Colonic mucosa (tissue), 4 donors: ENCODE measurements around the gene STPG4. TPM values are rescaled to one million over a fixed set of nuclear protein-coding genes. Genes with fewer than 3 reads are reported as not detected.

Experiments used
- DNase-seq: peaks from one replicate; pipeline ENCODE4 v3.0.0-alpha.2; 2020
- H3K27ac ChIP-seq: fragments of 200-600 bp; one replicate; pipeline ENCODE4 v1.8.0; 2021
- H3K27me3 ChIP-seq: fragments of 200-600 bp; one replicate; pipeline ENCODE4 v1.8.0; 2021
- H3K36me3 ChIP-seq: fragments of 200-600 bp; one replicate; pipeline ENCODE4 v1.8.0; 2021
- H3K4me1 ChIP-seq: fragments of 200-600 bp; one replicate; pipeline ENCODE4 v1.8.0; 2021; ENCODE audit warnings: mild to moderate bottlenecking
- H3K4me3 ChIP-seq: fragments of 200-600 bp; one replicate; pipeline ENCODE4 v1.8.0; 2021
- H3K9ac ChIP-seq, 2 donors: one replicate each; pipeline ENCODE4 v1.7.0; 2013; ENCODE audit warnings: control low read depth in 2 of 2, low read depth in 2 of 2, low read length in 2 of 2
- H3K9me3 ChIP-seq: fragments of 200-600 bp; one replicate; pipeline ENCODE4 v1.8.0; 2021
- intact Hi-C: fragments of 100-400 bp; cut with DNase I; formaldehyde crosslinking; loops from one replicate; pipeline ENCODE4 v1.14.1; 2022
- total RNA-seq, 2 donors: library from RNA; stranded (reverse); fragmentation: NEBNext Ultra II Directional in 1 of 2; extraction: Animal tissue kit (Norgen Biotek cat#: 25700) in 1 of 2; gene quantifications; one replicate each; pipeline ENCODE4 v1.2.1, GENCODE V29; 2021
- TF ChIP-seq, protein P1 (sequence below): fragments of 200-600 bp; IDR thresholded peaks from one replicate; pipeline ENCODE4 v1.8.0; 2022; ENCODE audit warnings: antibody characterized with exemption, mild to moderate bottlenecking
- donor health status: healthy.
- donor health status: DM: no; HTN: no; CAD: no.
- donor health status: DM: no; HTN: no; CAD: no.

Gene STPG4
- total RNA-seq, 2 donors from 2014 or later: 0.21 to 0.47 TPM

DNA sequence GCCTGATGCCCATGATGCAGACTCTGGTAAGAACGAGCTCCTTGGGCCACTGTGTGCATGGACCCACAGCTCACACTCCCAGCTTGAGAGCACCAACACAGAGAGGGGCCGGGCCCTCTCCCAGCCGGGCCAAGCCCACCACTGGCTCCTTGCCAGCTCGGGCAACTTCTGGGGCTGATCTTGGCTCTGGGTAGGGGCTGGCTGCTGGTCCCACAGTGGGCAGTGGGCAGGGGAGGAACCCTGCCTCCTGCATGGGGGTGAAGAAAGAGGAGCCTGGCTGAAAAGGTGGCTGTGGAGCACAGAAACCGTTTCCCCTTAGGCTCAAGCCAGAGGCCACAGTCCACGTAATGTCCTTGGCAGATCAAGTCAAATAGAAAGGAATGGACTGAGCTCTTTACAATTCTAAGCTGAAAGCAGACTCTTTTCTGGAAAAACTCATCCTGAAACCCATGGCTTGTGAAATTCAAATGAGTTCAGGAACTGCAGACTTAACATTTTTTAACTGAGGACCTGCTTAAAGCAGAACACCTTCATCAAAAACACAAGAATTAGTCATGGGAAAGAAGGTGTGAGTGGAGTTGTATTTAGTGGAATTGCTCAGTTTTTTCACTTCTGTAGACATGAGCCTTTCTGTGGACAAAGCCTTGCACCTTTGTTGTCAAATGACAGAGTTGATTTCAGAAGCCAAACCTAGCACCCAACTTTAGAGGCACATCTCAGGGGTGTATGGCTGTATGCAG is 104.9 kb downstream of the STPG4 start:
- DNase-seq: no peak
- H3K27ac ChIP-seq: no peak overlapping the region
- H3K4me1 ChIP-seq: peaks cover 7% of the 10 kb centered on the region
- no peaks in the 10 kb centered on the region for H3K9me3 ChIP-seq
- no peak overlapping the region for H3K9ac ChIP-seq
- no peaks in the 10 kb centered on the region for H3K36me3 ChIP-seq
- intact Hi-C loops: no loop called here
- no peaks in the 10 kb centered on the region for H3K27me3 ChIP-seq
- TF ChIP-seq, protein P1, sequence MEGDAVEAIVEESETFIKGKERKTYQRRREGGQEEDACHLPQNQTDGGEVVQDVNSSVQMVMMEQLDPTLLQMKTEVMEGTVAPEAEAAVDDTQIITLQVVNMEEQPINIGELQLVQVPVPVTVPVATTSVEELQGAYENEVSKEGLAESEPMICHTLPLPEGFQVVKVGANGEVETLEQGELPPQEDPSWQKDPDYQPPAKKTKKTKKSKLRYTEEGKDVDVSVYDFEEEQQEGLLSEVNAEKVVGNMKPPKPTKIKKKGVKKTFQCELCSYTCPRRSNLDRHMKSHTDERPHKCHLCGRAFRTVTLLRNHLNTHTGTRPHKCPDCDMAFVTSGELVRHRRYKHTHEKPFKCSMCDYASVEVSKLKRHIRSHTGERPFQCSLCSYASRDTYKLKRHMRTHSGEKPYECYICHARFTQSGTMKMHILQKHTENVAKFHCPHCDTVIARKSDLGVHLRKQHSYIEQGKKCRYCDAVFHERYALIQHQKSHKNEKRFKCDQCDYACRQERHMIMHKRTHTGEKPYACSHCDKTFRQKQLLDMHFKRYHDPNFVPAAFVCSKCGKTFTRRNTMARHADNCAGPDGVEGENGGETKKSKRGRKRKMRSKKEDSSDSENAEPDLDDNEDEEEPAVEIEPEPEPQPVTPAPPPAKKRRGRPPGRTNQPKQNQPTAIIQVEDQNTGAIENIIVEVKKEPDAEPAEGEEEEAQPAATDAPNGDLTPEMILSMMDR: no peak
- no peak overlapping the region for H3K4me3 ChIP-seq

DNA sequence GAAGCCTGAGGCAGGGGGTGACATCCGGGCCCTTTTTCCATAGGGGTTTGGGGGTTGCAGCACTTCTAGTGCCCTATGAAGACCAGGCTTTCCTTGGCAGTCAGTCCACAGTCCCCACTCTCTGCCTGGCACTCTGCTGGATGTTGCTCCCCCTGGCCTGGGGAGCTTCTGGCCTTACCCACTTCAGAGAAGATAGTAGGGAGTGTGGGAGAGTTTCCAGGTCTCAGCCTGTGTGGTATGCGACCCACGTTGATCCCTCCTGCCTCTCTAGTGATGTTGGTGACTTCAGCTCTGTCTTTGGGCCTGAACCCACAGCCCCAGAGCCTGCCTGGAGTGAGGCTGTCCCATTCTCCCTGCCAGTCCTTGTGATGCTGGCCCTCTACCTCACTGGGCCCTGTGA is 105.6 kb downstream of the STPG4 start:
- no peak for DNase-seq
- Histone ChIP-seq H3K36me3 (no peaks in the 10 kb centered on the region), H3K27ac (no peak overlapping the region)

DNA sequence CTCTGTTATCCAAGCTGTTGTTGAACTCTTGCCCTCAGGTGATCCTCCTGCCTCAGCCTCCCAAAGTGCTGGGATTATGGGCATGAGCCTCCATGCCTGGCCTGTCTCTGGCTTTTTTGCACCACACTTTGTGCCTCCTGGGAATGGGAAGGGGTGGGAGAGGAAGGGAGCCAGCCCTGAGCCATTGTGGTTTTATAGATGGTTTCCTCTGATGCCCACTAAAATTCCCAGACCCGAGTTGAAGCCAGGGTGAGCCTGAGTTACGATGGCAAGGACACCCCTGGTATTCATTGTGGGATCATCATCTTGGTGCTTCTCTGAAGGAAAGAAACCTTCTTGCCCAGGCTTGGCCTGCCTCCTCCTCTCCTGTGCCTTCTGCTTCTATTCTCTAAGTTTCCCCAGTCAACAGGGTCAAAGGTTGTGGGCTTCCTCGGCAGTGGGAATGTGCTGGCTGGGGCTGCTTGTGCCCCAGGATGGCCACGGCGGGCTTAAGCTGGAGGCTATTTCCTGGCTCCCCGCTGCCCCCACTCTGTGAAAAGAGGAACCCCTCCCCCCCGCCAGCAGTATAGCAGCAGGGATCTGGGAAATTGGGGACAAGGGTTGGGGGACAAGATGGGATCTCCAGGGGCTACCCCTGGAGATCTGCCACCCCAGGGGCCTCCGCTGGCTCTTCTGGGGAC is 106.2 kb downstream of the STPG4 start:
- H3K9ac ChIP-seq: no peak overlapping the region
- no peak for DNase-seq
- TF ChIP-seq, protein P1: no peak
- H3K4me1 ChIP-seq: peaks cover 7% of the 10 kb centered on the region
- no peak overlapping the region for H3K4me3 ChIP-seq
- H3K27me3 ChIP-seq: no peaks in the 10 kb centered on the region
- H3K36me3 ChIP-seq: no peaks in the 10 kb centered on the region
- no peaks in the 10 kb centered on the region for H3K9me3 ChIP-seq
- intact Hi-C loops: no loop called here
- H3K27ac ChIP-seq: no peak overlapping the region

More for the DNA sequence above, 105.6 kb downstream of the STPG4 start:
- Histone ChIP-seq H3K4me3 (no peak overlapping the region), H3K9me3 (no peaks in the 10 kb centered on the region), H3K27me3 (no peaks in the 10 kb centered on the region), H3K4me1 (peaks cover 7% of the 10 kb centered on the region), H3K9ac (no peak overlapping the region)
- TF ChIP-seq, protein P1: no peak
- intact Hi-C loops: no loop called here

DNA sequence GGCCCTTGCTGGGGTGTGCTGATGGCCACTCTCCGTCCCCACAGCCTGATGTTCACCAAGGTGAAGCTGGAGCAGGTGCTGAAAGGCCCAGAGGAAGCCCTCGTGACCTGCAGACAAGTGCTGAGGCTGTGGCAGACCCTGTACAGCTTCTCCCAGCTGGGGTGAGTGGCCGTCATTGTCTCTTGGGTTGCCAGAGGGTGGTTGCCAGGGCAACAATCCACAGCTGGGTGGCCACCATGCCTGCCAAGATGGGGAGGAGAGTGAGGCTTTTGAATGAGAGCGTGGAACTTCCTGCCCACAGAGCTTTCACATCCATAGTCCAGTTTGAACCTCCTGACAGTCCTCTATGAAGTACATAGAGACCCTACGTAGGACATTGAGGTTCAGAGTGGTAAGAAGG is 108.8 kb downstream of the STPG4 start:
- H3K4me1 ChIP-seq: peaks cover 7% of the 10 kb centered on the region
- no peak for DNase-seq
- H3K36me3 ChIP-seq: no peaks in the 10 kb centered on the region
- no peak overlapping the region for H3K4me3 ChIP-seq
- H3K9me3 ChIP-seq: no peaks in the 10 kb centered on the region
- H3K27me3 ChIP-seq: no peaks in the 10 kb centered on the region
- no peak overlapping the region for H3K27ac ChIP-seq
- H3K9ac ChIP-seq: no peak overlapping the region
- intact Hi-C loops: no loop called here
- TF ChIP-seq, protein P1: no peak

DNA sequence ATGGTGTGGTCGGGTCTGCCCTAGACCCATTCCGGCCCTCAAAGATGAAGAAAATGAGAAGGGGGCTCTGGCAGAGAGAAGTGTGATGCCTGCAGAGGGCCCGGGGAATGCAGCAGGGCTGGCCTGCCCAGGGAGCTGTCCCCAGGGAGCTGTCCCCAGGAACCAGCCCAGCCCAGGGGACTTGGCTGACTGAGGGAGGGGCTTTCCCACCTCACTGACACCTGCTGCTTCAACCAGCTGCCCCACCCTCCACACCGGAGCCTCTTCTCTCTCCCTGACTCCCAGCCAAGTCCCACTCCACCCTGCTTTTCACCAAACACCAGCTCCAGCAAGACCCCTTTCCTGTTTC is 111.2 kb downstream of the STPG4 start:
- Histone ChIP-seq H3K9ac (no peak overlapping the region), H3K4me3 (no peak overlapping the region), H3K27me3 (no peaks in the 10 kb centered on the region), H3K27ac (no peak overlapping the region), H3K4me1 (no peaks in the 10 kb centered on the region), H3K9me3 (no peaks in the 10 kb centered on the region), H3K36me3 (no peaks in the 10 kb centered on the region)
- intact Hi-C loops: no loop called here
- TF ChIP-seq, protein P1: no peak
- no peak for DNase-seq
